Central memory CD8-positive, alpha-beta T cell (primary cell): Measurements from ENCODE around the gene LEMD1.

Source experiments
- ATAC-seq: fragments of 150-1000 bp; cut with Tn5 transposase; replicated peaks from 2 replicates; pipeline ENCODE4 v1.10.0; 2022; ENCODE audit warnings: mild to moderate bottlenecking, moderate FRiP score, moderate number of reproducible peaks; ENCODE audit not compliant: poor library complexity, severe bottlenecking; ENCODE audit errors: extremely low read depth
- DNase-seq, 2 donors: peaks; one replicate each; pipeline ENCODE4 v3.0.0; 2021; ENCODE audit warnings: low spot score in 2 of 2
- H3K27ac Mint-ChIP-seq: one replicate; pipeline ENCODE4 v1.8.0; 2022; ENCODE audit warnings: low read depth, mild to moderate bottlenecking, moderate library complexity, mixed read lengths
- H3K27me3 Mint-ChIP-seq: one replicate; pipeline ENCODE4 v1.8.0; 2022; ENCODE audit warnings: mixed read lengths
- H3K36me3 Mint-ChIP-seq: one replicate; pipeline ENCODE4 v1.8.0; 2022; ENCODE audit warnings: mild to moderate bottlenecking, moderate library complexity, mixed read lengths; ENCODE audit not compliant: insufficient read depth
- H3K4me1 Mint-ChIP-seq: one replicate; pipeline ENCODE4 v1.8.0; 2022; ENCODE audit warnings: mixed read lengths
- H3K4me3 Mint-ChIP-seq: one replicate; pipeline ENCODE4 v1.8.0; 2022; ENCODE audit warnings: mild to moderate bottlenecking, moderate library complexity, mixed read lengths
- H3K9me3 Mint-ChIP-seq: one replicate; pipeline ENCODE4 v1.8.0; 2022; ENCODE audit warnings: mixed read lengths

Gene LEMD1

DNA sequence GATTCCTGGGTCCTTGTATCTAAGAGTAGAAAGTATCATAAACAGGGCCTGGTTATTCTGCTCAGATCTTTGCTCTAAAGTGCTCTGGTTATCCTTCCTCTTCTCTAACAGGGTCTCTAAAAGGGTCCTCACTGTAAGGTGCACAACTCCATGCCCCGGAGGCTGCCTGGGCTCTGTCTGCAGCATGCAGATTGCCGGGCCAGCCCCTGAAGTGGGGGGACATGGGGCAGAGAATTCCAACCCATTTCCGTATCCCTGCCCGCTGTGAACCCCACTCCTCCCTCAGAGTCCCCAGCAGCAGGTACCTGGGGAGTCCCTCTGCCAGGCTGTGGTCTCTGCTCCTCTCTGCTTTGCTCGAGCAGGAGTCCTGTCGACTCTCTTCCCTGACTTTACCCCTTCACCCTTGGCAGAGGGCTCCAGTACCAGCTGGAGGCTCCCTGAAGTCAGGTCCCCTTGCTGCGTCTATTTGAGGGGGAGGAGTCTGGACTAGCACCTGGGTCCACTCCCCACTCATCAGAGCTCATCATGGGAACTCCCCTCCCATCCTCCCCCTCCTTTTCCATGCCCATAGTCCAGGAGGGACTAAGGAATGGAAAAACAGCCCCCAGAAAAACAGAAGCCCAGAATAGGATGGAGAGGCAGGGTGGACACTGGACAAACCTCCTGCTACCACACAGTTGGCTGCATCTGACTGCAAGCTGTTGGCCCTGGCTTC lies 21.9 kb upstream of the LEMD1 start:
- Mint-ChIP-seq H3K4me1 (peaks cover 33% of the 10 kb centered on the region), H3K9me3 (no peaks in the 10 kb centered on the region), H3K4me3 (no peak overlapping the region), H3K36me3 (no peaks in the 10 kb centered on the region), H3K27ac (peak overlapping the region; percentile 44), H3K27me3 (no peaks in the 10 kb centered on the region)
- DNase-seq (no peak), ATAC-seq (no peak)

GRCh38 chr1:205442051-205442725 lies 20.3 kb upstream of the LEMD1 start:
- Mint-ChIP-seq H3K27me3 (no peaks in the 10 kb centered on the region), H3K4me3 (peak overlapping the region; percentile 82), H3K4me1 (peaks cover 38% of the 10 kb centered on the region), H3K27ac (peak overlapping the region; percentile 96), H3K9me3 (no peaks in the 10 kb centered on the region), H3K36me3 (no peaks in the 10 kb centered on the region)
- DNase-seq = no peak
- no peak for ATAC-seq

DNA sequence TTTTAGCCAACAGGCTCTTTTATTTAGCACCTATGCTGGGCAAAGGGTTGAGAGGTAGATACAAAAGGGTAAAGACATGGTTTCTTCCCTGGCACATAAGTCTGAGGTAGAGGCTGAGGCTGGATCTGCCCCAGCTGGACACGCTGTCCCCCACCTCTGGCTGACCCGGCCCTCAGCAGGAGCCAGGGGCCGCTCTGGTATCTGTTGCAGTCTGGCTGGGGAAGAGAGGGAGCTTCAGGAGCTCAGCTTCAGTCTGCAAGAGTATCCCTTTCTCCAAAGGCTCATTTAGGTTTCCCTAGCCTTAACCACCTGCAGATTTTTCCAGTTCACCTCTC lies 19.8 kb upstream of the LEMD1 start:
- peak overlapping the region; percentile 96 for H3K27ac Mint-ChIP-seq
- H3K27me3 Mint-ChIP-seq = no peaks in the 10 kb centered on the region

GRCh38 chr1:205441318-205441633 lies 19.4 kb upstream of the LEMD1 start:
- H3K4me1 Mint-ChIP-seq = peaks cover 42% of the 10 kb centered on the region
- no peaks in the 10 kb centered on the region for H3K36me3 Mint-ChIP-seq
- DNase-seq = no peak
- ATAC-seq = peak; percentile 27
- H3K9me3 Mint-ChIP-seq = no peaks in the 10 kb centered on the region
- peak overlapping the region; percentile 96 for H3K27ac Mint-ChIP-seq
- peak overlapping the region; percentile 82 for H3K4me3 Mint-ChIP-seq
- no peaks in the 10 kb centered on the region for H3K27me3 Mint-ChIP-seq

More for the DNA sequence above, 19.8 kb upstream of the LEMD1 start:
- Mint-ChIP-seq H3K9me3 (no peaks in the 10 kb centered on the region), H3K36me3 (no peaks in the 10 kb centered on the region), H3K4me1 (peaks cover 42% of the 10 kb centered on the region), H3K4me3 (peak overlapping the region; percentile 82)
- ATAC-seq (no peak), DNase-seq (no peak)

GRCh38 chr1:205440476-205441317 lies 18.8 kb upstream of the LEMD1 start:
- no peaks in the 10 kb centered on the region for H3K27me3 Mint-ChIP-seq
- H3K4me1 Mint-ChIP-seq = peaks cover 42% of the 10 kb centered on the region
- H3K9me3 Mint-ChIP-seq = no peaks in the 10 kb centered on the region
- ATAC-seq = peak; percentile 96
- H3K4me3 Mint-ChIP-seq = peak overlapping the region; percentile 82
- peak; percentile 28 to 49 for DNase-seq
- no peaks in the 10 kb centered on the region for H3K36me3 Mint-ChIP-seq
- H3K27ac Mint-ChIP-seq = peak overlapping the region; percentile 96

- H3K36me3 Mint-ChIP-seq = no peaks in the 10 kb centered on the region
- peaks cover 42% of the 10 kb centered on the region for H3K4me1 Mint-ChIP-seq
- no peaks in the 10 kb centered on the region for H3K27me3 Mint-ChIP-seq
- H3K9me3 Mint-ChIP-seq = no peaks in the 10 kb centered on the region
- peak overlapping the region; percentile 82 for H3K4me3 Mint-ChIP-seq
- ATAC-seq (no peak), DNase-seq (no peak)
- peak overlapping the region; percentile 96 for H3K27ac Mint-ChIP-seq
These were observed 18.2 kb upstream of the LEMD1 start for GRCh38 chr1:205440121-205440475.

DNA sequence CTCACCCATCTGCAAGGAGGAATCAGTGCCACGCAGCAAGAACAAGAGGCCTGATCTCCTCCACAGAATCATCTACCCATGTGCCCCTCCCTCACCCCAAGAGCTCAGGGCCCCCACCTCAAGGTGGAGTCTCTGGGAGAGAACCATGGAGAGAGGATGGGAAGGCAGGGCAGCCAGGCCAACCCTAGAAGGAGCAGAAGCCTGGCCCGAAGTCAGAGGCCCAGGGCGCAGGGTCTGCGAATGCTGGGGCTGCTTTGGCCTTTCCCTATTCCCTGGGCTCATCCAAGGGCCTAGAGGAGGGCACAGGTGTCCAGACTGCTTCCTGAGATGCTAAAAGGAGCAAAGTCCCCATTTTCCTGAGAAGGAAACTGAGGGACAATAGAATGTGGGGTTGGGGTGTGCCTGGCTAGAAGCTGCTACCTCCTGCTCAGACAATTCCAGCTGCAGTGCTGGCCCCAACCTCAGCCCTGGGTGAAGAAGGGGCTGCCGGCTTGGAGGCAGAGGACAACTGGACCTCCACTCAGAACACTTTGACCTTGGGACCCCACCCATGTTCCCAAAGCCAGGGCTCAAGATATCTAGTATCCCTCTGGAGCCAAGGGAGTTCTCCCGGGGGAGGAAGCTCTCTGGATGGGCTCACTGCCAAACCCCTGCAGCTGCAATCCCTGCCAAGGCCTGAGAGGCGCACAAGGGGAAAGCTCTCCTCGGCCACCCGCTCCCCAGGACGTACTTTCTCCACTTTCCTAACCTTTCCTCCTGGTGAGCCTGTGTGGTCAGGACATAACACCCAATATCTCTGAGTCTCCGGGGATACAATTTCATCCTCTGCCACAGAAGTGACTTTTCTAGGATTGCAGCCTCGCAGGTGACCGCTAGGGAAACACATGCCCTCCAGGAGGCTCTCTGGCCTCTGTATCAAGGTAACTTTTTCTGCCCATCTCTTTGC lies 16.6 kb upstream of the LEMD1 start:
- H3K27ac Mint-ChIP-seq = no peak overlapping the region
- peaks cover 42% of the 10 kb centered on the region for H3K4me1 Mint-ChIP-seq
- DNase-seq (no peak), ATAC-seq (no peak)
- no peaks in the 10 kb centered on the region for H3K36me3 Mint-ChIP-seq
- H3K27me3 Mint-ChIP-seq = no peaks in the 10 kb centered on the region
- peak overlapping the region; percentile 36 for H3K4me3 Mint-ChIP-seq
- no peaks in the 10 kb centered on the region for H3K9me3 Mint-ChIP-seq

DNA sequence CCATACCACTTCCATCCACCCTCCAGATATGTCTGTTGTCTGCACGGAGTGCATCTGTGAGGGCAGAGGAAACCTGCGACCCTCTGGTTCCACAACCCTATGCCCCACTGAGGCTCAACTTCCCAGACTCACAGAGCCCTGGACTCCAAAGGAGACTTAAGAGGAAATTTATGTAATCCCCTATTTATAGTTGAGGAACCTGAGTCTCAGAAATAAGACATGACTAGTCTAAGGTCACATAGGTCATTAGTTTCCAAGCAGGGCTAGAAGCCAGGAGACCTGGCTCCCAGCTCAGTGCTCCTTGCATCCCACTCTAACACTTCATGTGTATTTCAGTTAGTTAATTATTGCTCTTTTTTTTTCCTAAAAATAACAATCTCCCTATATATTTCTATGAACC lies 15.7 kb upstream of the LEMD1 start:
- H3K4me3 Mint-ChIP-seq = no peak overlapping the region
- ATAC-seq (no peak), DNase-seq (no peak)
- peaks cover 42% of the 10 kb centered on the region for H3K4me1 Mint-ChIP-seq
- H3K9me3 Mint-ChIP-seq = no peaks in the 10 kb centered on the region
- H3K27ac Mint-ChIP-seq = no peak overlapping the region
- no peaks in the 10 kb centered on the region for H3K27me3 Mint-ChIP-seq
- H3K36me3 Mint-ChIP-seq = no peaks in the 10 kb centered on the region

DNA sequence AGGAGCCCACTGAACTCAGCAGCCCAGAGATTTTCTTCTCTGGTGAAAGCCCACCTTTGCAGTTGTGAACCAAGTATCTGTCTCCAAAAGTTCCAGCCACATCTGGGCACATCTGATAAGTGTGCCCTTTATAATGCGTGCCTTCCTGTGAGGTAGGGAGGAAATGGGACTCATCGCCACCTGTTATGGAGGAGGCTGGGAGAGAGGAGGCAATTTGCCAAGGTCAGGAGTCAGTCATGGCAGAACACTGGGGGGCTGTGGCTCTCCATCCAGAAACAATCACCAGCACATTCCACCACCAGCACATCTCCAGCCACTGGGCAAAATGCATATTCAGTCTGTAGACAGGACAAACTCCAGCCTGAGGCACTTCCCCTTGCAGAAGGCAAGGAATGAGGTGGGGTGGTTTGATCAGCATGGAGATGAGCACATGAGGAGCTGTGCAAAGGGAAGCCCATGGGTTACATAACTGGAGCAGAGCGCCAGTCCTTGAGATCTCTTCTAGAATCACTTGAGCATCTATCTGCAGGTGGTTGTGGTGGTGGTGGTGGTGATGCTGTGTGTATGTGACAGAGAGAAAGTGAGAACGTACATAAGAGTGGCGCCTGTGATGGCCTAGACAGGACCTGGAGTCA lies 15.0 kb upstream of the LEMD1 start:
- Mint-ChIP-seq H3K27me3 (no peaks in the 10 kb centered on the region), H3K27ac (no peak overlapping the region), H3K4me3 (no peak overlapping the region), H3K4me1 (peaks cover 39% of the 10 kb centered on the region), H3K36me3 (peaks cover 1% of the 10 kb centered on the region), H3K9me3 (no peaks in the 10 kb centered on the region)
- DNase-seq (no peak), ATAC-seq (no peak)

GRCh38 chr1:205435578-205436573 lies 14.0 kb upstream of the LEMD1 start:
- peaks cover 33% of the 10 kb centered on the region for H3K4me1 Mint-ChIP-seq
- peaks cover 2% of the 10 kb centered on the region for H3K36me3 Mint-ChIP-seq
- H3K27ac Mint-ChIP-seq = no peak overlapping the region
- DNase-seq (no peak), ATAC-seq (no peak)
- H3K4me3 Mint-ChIP-seq = no peak overlapping the region
- H3K9me3 Mint-ChIP-seq = no peaks in the 10 kb centered on the region
- H3K27me3 Mint-ChIP-seq = no peaks in the 10 kb centered on the region

GRCh38 chr1:205434738-205435137 lies 12.9 kb upstream of the LEMD1 start:
- Mint-ChIP-seq H3K9me3 (no peaks in the 10 kb centered on the region), H3K36me3 (peaks cover 3% of the 10 kb centered on the region), H3K27me3 (no peaks in the 10 kb centered on the region), H3K4me1 (peaks cover 32% of the 10 kb centered on the region), H3K27ac (no peak overlapping the region), H3K4me3 (no peak overlapping the region)
- DNase-seq (no peak), ATAC-seq (no peak)
